IPS-20b (cell line): ENCODE results near the gene PGM5.

ENCODE experiments used
- H3K27ac ChIP-seq: one replicate; pipeline ENCODE4 v1.5.1; 2013; ENCODE audit warnings: low read length
- H3K27me3 ChIP-seq: 2 replicates; pipeline ENCODE4 v1.6.1; 2013; ENCODE audit warnings: mild to moderate bottlenecking, low read length, inconsistent platforms; ENCODE audit not compliant: insufficient read depth
- H3K36me3 ChIP-seq: 2 replicates; pipeline ENCODE4 v1.6.1; 2013; ENCODE audit warnings: low read depth, mild to moderate bottlenecking, inconsistent platforms, low read length, moderate library complexity; ENCODE audit not compliant: insufficient read depth
- H3K4me1 ChIP-seq: 2 replicates; pipeline ENCODE4 v1.6.1; 2013; ENCODE audit warnings: mild to moderate bottlenecking, control low read depth, inconsistent platforms, low read length, moderate library complexity; ENCODE audit not compliant: insufficient read depth
- H3K4me3 ChIP-seq: 2 replicates; pipeline ENCODE4 v1.5.1; 2013; ENCODE audit warnings: mild to moderate bottlenecking, low read length, inconsistent platforms
- H3K9ac ChIP-seq: 2 replicates; pipeline ENCODE4 v1.6.1; 2013; ENCODE audit warnings: low read depth, mild to moderate bottlenecking, inconsistent platforms, low read length, moderate library complexity
- H3K9me3 ChIP-seq: 2 replicates; pipeline ENCODE4 v1.6.1; 2013; ENCODE audit warnings: mild to moderate bottlenecking, low read depth, low read length, inconsistent platforms; ENCODE audit not compliant: insufficient read depth

Gene PGM5

GRCh38 chr9:68419901-68420300 is 63.5 kb downstream of the PGM5 start:
- H3K4me3 ChIP-seq = no peak overlapping the region
- no peaks in the 10 kb centered on the region for H3K36me3 ChIP-seq
- H3K27ac ChIP-seq = no peak overlapping the region
- no peaks in the 10 kb centered on the region for H3K9me3 ChIP-seq
- no peaks in the 10 kb centered on the region for H3K4me1 ChIP-seq
- H3K9ac ChIP-seq = no peak overlapping the region
- H3K27me3 ChIP-seq = peaks cover 9% of the 10 kb centered on the region; the same call in 1 of the 2 replicates

DNA sequence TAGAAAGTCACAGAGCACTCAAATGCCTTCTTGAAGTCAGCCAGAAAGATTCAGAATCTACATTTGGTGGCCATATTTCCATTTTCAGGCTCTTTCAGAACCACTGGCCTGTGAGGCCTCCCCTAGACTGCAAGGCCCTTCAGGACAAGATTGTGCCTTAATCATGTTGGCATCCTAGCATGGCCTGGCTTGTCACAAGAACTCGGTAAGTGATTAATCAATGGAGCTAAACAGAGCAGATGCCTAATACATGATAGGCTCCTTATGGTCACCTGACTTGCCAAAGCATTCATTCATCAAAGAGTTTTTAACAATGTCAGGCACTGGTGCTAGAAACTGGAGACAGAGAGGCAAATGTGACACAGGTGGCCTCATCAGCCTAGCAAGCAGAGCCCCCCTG is 70.3 kb downstream of the PGM5 start:
- no peaks in the 10 kb centered on the region for H3K9me3 ChIP-seq
- no peak overlapping the region for H3K27ac ChIP-seq
- H3K27me3 ChIP-seq = peaks cover 5% of the 10 kb centered on the region; the same call in 1 of the 2 replicates
- H3K4me3 ChIP-seq = no peak overlapping the region
- no peaks in the 10 kb centered on the region for H3K4me1 ChIP-seq
- no peak overlapping the region for H3K9ac ChIP-seq
- no peaks in the 10 kb centered on the region for H3K36me3 ChIP-seq

DNA sequence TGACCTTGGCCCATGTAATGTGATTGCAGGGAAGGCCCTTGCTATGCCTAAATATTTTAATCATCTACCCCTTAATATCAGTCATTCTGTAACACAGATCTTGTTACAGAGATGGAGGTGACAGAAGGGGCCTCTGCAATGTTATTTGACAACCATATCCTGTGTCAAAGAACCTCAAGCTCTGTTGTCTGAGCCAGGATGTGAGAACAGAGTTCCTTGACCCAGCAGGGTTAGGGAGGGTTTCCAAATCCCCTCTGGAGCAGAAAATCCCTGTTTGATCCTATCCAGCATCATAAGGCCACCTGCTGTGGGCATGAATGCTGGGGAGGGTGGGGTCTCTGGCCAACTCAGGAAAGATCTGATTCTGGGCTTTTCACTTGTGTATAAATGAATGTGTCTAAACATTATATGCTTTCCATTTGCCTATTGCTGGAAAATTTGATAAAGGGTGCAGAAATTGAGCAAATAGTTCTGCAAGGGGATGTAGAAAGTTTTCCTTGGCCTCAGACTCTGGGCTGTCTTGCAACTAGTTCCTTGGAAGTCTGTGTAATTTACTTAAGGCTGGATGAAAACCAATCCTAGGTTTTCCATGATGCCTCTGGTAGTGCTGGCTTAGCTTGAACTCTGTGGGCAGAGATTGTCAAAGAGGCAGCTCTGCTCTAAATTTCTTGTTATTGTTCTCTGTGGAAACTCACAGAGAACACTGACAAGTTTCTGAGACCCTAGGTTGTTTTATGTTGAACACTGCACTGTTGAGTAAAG is 71.0 kb downstream of the PGM5 start:
- H3K27ac ChIP-seq = no peak overlapping the region
- H3K27me3 ChIP-seq = peaks cover 5% of the 10 kb centered on the region; the same call in 1 of the 2 replicates
- H3K9ac ChIP-seq = no peak overlapping the region
- no peak overlapping the region for H3K4me3 ChIP-seq
- no peaks in the 10 kb centered on the region for H3K36me3 ChIP-seq
- H3K9me3 ChIP-seq = no peaks in the 10 kb centered on the region
- H3K4me1 ChIP-seq = no peaks in the 10 kb centered on the region

- Histone ChIP-seq H3K27ac (no peak overlapping the region), H3K36me3 (no peaks in the 10 kb centered on the region), H3K27me3 (peaks cover 5% of the 10 kb centered on the region; the same call in 1 of the 2 replicates), H3K4me3 (no peak overlapping the region), H3K4me1 (no peaks in the 10 kb centered on the region), H3K9ac (no peak overlapping the region), H3K9me3 (no peaks in the 10 kb centered on the region)
Measured at GRCh38 chr9:68428481-68428880, 72.1 kb downstream of the PGM5 start.

DNA sequence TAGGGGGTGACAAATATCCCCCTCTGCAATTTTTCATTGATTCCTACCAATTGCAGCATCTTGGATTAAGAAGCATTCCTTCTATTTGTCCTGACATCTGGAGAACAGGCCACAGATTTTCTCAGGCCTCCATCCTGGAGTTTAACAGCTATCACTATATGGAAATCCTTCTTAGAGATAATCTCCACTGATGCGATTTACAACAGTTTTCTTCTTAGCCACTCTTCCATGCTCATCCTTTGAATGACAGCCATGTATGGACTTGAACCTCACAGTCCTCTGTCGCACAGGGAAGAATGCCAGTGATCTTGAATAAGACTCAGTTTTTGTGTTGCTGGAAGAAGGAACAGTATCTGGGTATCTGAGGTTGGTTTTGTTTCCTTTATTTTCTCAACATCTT is 73.2 kb downstream of the PGM5 start:
- H3K27ac ChIP-seq = no peak overlapping the region
- no peaks in the 10 kb centered on the region for H3K9me3 ChIP-seq
- no peak overlapping the region for H3K9ac ChIP-seq
- H3K36me3 ChIP-seq = no peaks in the 10 kb centered on the region
- H3K4me3 ChIP-seq = no peak overlapping the region
- no peaks in the 10 kb centered on the region for H3K27me3 ChIP-seq
- H3K4me1 ChIP-seq = no peaks in the 10 kb centered on the region

GRCh38 chr9:68431307-68431706 is 74.9 kb downstream of the PGM5 start:
- no peaks in the 10 kb centered on the region for H3K36me3 ChIP-seq
- H3K27ac ChIP-seq = no peak overlapping the region
- no peak overlapping the region for H3K4me3 ChIP-seq
- H3K9ac ChIP-seq = no peak overlapping the region
- no peaks in the 10 kb centered on the region; the same call in 1 of the 2 replicates for H3K27me3 ChIP-seq
- H3K9me3 ChIP-seq = no peaks in the 10 kb centered on the region
- no peaks in the 10 kb centered on the region for H3K4me1 ChIP-seq

GRCh38 chr9:68433531-68434110 is 77.2 kb downstream of the PGM5 start:
- Histone ChIP-seq H3K4me1 (no peaks in the 10 kb centered on the region), H3K9ac (no peak overlapping the region), H3K27me3 (no peaks in the 10 kb centered on the region; the same call in 1 of the 2 replicates), H3K36me3 (no peaks in the 10 kb centered on the region), H3K27ac (no peak overlapping the region), H3K9me3 (no peaks in the 10 kb centered on the region), H3K4me3 (no peak overlapping the region)

DNA sequence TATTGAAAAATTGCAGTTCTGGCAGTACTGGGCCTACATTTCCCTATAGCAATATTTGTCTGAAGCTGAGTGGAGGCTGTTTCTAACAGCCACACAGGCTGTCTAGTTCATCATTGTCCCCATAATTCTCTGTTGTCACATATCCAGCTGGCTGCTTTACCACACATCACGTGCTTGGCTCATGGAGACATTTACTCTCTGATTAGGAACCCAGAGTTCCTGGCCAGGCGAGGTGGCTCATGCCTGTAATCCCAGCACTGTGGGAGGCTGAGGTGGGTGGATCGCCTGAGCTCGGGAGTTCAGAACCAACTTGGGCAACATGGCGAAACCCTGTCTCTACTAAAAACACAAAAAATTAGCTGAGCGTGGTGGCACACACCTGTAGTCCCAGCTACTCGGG is 81.4 kb downstream of the PGM5 start:
- Histone ChIP-seq H3K27ac (no peak overlapping the region), H3K4me3 (no peak overlapping the region), H3K9ac (no peak overlapping the region), H3K9me3 (peaks cover 9% of the 10 kb centered on the region; the same call in 1 of the 2 replicates), H3K4me1 (no peaks in the 10 kb centered on the region), H3K27me3 (no peaks in the 10 kb centered on the region; the same call in 1 of the 2 replicates), H3K36me3 (no peaks in the 10 kb centered on the region)

DNA sequence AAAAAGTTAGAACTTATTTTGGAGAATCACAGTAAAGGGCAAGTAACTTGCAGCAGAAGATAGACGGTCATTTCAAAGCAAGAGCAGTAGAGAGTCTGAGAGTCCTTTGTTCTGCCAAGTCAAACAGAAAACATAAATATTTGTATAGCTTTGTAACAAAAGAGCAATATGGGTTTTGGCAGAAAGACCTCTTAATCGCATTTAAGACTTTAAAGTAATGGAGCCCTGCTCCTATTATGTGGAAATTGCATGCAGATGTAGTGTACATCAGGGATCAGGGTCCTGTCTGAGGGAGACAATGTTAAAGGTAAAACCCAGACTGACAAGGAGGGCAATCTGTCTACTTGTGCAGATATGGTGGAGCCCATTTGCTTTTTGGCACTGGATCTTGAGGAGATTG is 87.2 kb downstream of the PGM5 start:
- no peaks in the 10 kb centered on the region for H3K4me1 ChIP-seq
- H3K9me3 ChIP-seq = peaks cover 9% of the 10 kb centered on the region; the same call in 1 of the 2 replicates
- no peak overlapping the region for H3K4me3 ChIP-seq
- no peak overlapping the region for H3K27ac ChIP-seq
- no peak overlapping the region for H3K9ac ChIP-seq
- H3K27me3 ChIP-seq = peaks cover 4% of the 10 kb centered on the region; the same call in 1 of the 2 replicates
- H3K36me3 ChIP-seq = no peaks in the 10 kb centered on the region

GRCh38 chr9:68446836-68447235 is 90.4 kb downstream of the PGM5 start:
- no peak overlapping the region for H3K4me3 ChIP-seq
- H3K27ac ChIP-seq = no peak overlapping the region
- no peaks in the 10 kb centered on the region for H3K36me3 ChIP-seq
- H3K9me3 ChIP-seq = peaks cover under 1% of the 10 kb centered on the region; the same call in 1 of the 2 replicates
- no peak overlapping the region for H3K9ac ChIP-seq
- peaks cover 4% of the 10 kb centered on the region; the same call in 1 of the 2 replicates for H3K27me3 ChIP-seq
- H3K4me1 ChIP-seq = no peaks in the 10 kb centered on the region

GRCh38 chr9:68447611-68448010 is 91.2 kb downstream of the PGM5 start:
- Histone ChIP-seq H3K27me3 (peaks cover 4% of the 10 kb centered on the region; the same call in 1 of the 2 replicates), H3K9ac (no peak overlapping the region), H3K4me1 (no peaks in the 10 kb centered on the region), H3K4me3 (no peak overlapping the region), H3K27ac (no peak overlapping the region), H3K9me3 (no peaks in the 10 kb centered on the region; the same call in 1 of the 2 replicates), H3K36me3 (no peaks in the 10 kb centered on the region)
